Hepatocyte (in vitro differentiated cells): Measurements from ENCODE around the gene XPA. TPM values are rescaled to one million over a fixed set of nuclear protein-coding genes. Genes with fewer than 3 reads are reported as not detected.
A peak's percentile ranks its signal among the peaks of the same experiment; 100 is the strongest.

ENCODE experiments used
- DNase-seq: peaks from one replicate; pipeline ENCODE4 v3.0.0-alpha.2; 2016; ENCODE audit warnings: low spot score
- H2AFZ ChIP-seq: fragments of 200-600 bp; sonication (generic); 2 replicates; pipeline ENCODE4 v1.6.0; 2016; ENCODE audit warnings: antibody characterized with exemption, mild to moderate bottlenecking
- H3K27ac ChIP-seq: fragments of 200-600 bp; sonication (generic); 2 replicates; pipeline ENCODE4 v1.5.1; 2016; ENCODE audit warnings: mild to moderate bottlenecking
- H3K27me3 ChIP-seq: fragments of 200-600 bp; sonication (generic); 2 replicates; pipeline ENCODE4 v1.6.1; 2016
- H3K36me3 ChIP-seq: fragments of 200-600 bp; sonication (generic); replicated peaks from 2 replicates; pipeline ENCODE4 v1.5.1; 2016; ENCODE audit warnings: low read depth; ENCODE audit not compliant: insufficient read depth
- H3K4me1 ChIP-seq: fragments of 200-600 bp; sonication (generic); 2 replicates; pipeline ENCODE4 v1.5.1; 2016; ENCODE audit warnings: mild to moderate bottlenecking, moderate library complexity; ENCODE audit not compliant: insufficient read depth
- H3K4me2 ChIP-seq: fragments of 200-600 bp; sonication (generic); 2 replicates; pipeline ENCODE4 v1.6.0; 2016
- H3K4me3 ChIP-seq: fragments of 200-600 bp; sonication (generic); 2 replicates; pipeline ENCODE4 v1.5.1; 2016; ENCODE audit warnings: mild to moderate bottlenecking
- H3K79me2 ChIP-seq: fragments of 200-600 bp; sonication (generic); 2 replicates; pipeline ENCODE4 v1.6.0; 2017; ENCODE audit warnings: mild to moderate bottlenecking
- H3K9me2 ChIP-seq: fragments of 200-600 bp; sonication (generic); replicated peaks from 2 replicates; pipeline ENCODE4 v1.6.0; 2017; ENCODE audit warnings: mild to moderate bottlenecking; ENCODE audit not compliant: insufficient read depth
- H3K9me3 ChIP-seq: fragments of 200-600 bp; sonication (generic); 2 replicates; pipeline ENCODE4 v1.5.1; 2016; ENCODE audit warnings: low read depth, mild to moderate bottlenecking
- H4K20me1 ChIP-seq: fragments of 200-600 bp; sonication (generic); 2 replicates; pipeline ENCODE4 v1.6.0; 2016; ENCODE audit warnings: mild to moderate bottlenecking; ENCODE audit not compliant: insufficient read depth, poor library complexity, severe bottlenecking
- EZH2 ChIP-seq: fragments of 200-600 bp; sonication (generic); IDR thresholded peaks from 2 replicates; pipeline ENCODE4 v1.6.1; 2016; ENCODE audit warnings: antibody characterized with exemption, mild to moderate bottlenecking, borderline replicate concordance
- EZH2phosphoT487 ChIP-seq: fragments of 200-600 bp; sonication (generic); IDR thresholded peaks from one replicate; pipeline ENCODE4 v1.6.1; 2018; ENCODE audit warnings: antibody characterized with exemption, mild to moderate bottlenecking, low read depth, moderate library complexity; ENCODE audit not compliant: unreplicated experiment, severe bottlenecking
- WGBS: methylation state at CpG from one replicate; pipeline ENCODE4 v1.1.6; 2016; ENCODE audit warnings: low lambda C conversion rate; ENCODE audit errors: missing lambda C conversion rate; 5-methylcytosine and 5-hydroxymethylcytosine counted together
- polyA plus RNA-seq: library from polyadenylated mRNA; unstranded; fragments of >200 nt; fragmentation: Nextera tagmentation; extraction: Ambion mirVana; gene quantifications from 2 replicates; pipeline ENCODE4 v1.2.1, GENCODE V29; 2016
- total RNA-seq: library from RNA; depleted of rRNA; stranded (reverse); fragments of >200 nt; gene quantifications from 2 replicates; pipeline ENCODE4 v1.2.3, GENCODE V29; 2014
- TF ChIP-seq, protein P1 (sequence below): fragments of 200-600 bp; sonication (generic); IDR thresholded peaks from 2 replicates; pipeline ENCODE4 v1.5.1; 2016; ENCODE audit warnings: antibody characterized with exemption, mild to moderate bottlenecking; ENCODE audit not compliant: poor library complexity

XPA gene
- total and polyA plus RNA-seq, 2 experiments from 2014 or later = 12.6 to 18.5 TPM

DNA sequence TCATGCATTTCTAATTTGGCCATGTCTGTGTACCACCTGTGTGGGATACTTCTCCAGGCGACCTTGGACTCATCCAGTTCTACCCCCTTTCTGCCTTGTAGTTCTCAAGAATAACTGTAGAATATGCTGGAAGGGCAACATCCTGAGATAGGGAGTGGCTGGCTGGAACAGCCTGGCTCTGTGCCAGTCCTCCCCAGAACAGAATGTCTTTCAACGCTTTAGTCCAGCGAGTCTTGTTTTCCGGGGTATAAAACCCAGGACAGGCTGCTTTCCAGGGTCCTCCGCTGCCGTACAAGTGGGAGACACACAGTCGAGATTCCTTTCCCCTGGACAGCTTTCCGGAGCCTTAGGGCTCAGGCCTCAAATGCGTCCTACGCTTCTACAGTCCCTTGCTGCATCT is 45.4 kb upstream of the XPA start:
- H3K4me3 ChIP-seq = no peak overlapping the region
- no peaks in the 10 kb centered on the region for H3K9me2 ChIP-seq
- H3K9me3 ChIP-seq = no peaks in the 10 kb centered on the region
- H3K27me3 ChIP-seq = no peaks in the 10 kb centered on the region
- H3K4me2 ChIP-seq = no peak overlapping the region
- H4K20me1 ChIP-seq = no peaks in the 10 kb centered on the region
- no peaks in the 10 kb centered on the region for H3K36me3 ChIP-seq
- WGBS = 93% methylated on average over 10 of the region's 10 CpGs
- peaks cover 10% of the 10 kb centered on the region for H3K4me1 ChIP-seq
- H3K27ac ChIP-seq = no peak overlapping the region
- DNase-seq = no peak
- no peak overlapping the region for H2AFZ ChIP-seq
- TF ChIP-seq, protein P1, sequence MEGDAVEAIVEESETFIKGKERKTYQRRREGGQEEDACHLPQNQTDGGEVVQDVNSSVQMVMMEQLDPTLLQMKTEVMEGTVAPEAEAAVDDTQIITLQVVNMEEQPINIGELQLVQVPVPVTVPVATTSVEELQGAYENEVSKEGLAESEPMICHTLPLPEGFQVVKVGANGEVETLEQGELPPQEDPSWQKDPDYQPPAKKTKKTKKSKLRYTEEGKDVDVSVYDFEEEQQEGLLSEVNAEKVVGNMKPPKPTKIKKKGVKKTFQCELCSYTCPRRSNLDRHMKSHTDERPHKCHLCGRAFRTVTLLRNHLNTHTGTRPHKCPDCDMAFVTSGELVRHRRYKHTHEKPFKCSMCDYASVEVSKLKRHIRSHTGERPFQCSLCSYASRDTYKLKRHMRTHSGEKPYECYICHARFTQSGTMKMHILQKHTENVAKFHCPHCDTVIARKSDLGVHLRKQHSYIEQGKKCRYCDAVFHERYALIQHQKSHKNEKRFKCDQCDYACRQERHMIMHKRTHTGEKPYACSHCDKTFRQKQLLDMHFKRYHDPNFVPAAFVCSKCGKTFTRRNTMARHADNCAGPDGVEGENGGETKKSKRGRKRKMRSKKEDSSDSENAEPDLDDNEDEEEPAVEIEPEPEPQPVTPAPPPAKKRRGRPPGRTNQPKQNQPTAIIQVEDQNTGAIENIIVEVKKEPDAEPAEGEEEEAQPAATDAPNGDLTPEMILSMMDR = no peak
- TF ChIP-seq EZH2 = no peak
- TF ChIP-seq EZH2phosphoT487 = no peak
- H3K79me2 ChIP-seq = no peaks in the 10 kb centered on the region

DNA sequence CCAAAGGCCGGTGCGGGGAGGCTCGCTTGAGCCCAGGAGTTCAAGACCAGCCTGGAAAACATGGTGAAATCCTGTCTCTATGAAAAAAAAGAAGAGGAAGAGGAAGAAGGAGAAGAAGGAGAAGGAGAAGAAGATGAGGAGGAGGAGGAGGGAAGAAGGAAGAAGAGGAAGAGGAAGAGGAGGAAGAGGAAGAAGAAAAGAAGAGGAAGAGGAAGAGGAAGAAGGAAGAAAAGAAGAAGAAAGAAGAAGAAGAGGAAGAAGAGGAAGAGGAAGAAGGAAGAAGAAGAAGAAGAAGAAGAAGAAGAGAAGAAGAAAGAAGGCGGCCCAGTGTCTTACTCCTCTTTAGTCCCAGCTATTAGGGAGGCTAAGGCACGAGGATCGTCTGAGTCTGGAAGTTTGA is 44.8 kb upstream of the XPA start:
- H3K27ac ChIP-seq = peak overlapping the region; percentile 51
- H3K4me1 ChIP-seq = peaks cover 10% of the 10 kb centered on the region
- WGBS = 95% methylated on average over 6 of the region's 6 CpGs
- H3K4me2 ChIP-seq = peak overlapping the region; percentile 83
- H3K4me3 ChIP-seq = no peak overlapping the region
- H4K20me1 ChIP-seq = no peaks in the 10 kb centered on the region
- no peak for DNase-seq
- H3K9me2 ChIP-seq = no peaks in the 10 kb centered on the region
- TF ChIP-seq, protein P1 = no peak
- no peak for TF ChIP-seq EZH2phosphoT487
- TF ChIP-seq EZH2 = no peak
- no peaks in the 10 kb centered on the region for H3K36me3 ChIP-seq
- no peaks in the 10 kb centered on the region for H3K27me3 ChIP-seq
- no peaks in the 10 kb centered on the region for H3K79me2 ChIP-seq
- H3K9me3 ChIP-seq = no peaks in the 10 kb centered on the region
- peak overlapping the region; percentile 85 for H2AFZ ChIP-seq

DNA sequence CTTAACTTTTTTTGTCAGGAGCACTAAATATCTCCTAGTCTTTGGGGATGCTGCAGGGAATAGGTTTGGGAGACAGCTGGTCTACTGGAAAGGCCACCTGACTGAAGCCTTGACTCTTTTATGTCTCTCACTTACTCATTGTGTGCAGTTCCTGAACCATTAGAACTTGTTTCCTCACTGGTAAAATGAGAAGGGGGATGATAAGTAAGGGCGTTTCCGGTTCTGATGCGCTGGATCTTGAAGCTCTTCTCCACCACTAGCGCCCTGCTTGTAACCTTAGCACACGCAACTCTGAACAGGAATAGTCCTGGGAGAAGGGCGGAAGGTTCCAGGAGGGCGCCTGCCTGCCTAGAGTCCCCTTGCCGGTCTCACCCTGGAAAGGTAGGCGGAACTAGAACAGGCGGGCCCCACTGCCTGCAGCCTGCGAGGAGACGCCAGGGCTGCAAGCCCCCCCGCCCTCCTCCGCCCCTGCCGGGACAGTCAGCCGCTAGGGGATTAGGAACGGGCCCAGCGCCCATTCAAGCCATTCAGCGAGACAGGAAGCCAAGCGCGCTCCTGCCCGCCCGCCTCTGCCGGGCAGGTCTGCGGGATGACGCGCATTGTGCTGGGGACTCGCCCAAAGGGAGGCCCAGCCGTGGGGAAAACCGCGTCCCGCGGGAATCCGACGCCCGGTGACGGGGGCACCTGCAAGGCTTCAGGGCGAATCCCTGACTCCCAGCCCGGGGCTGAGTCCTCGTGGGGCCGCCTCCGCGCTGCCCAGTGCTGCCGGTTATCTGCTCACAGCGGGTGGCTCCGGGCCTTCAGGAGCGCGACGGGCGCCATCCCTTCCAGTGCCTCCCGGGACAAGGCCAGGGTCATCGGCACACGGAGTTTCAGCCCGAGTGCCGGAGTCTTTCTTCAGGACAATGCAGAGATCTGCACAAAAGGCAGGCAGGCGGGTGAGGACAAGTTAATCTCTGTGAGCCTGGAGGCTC is 44.0 kb upstream of the XPA start:
- H2AFZ ChIP-seq = peak overlapping the region; percentile 85
- H3K79me2 ChIP-seq = no peaks in the 10 kb centered on the region
- peak overlapping the region; percentile 51 for H3K27ac ChIP-seq
- peaks cover 10% of the 10 kb centered on the region for H3K4me1 ChIP-seq
- WGBS = 12% methylated on average over 53 of the region's 56 CpGs
- no peaks in the 10 kb centered on the region for H3K9me3 ChIP-seq
- no peaks in the 10 kb centered on the region for H3K36me3 ChIP-seq
- H3K9me2 ChIP-seq = no peaks in the 10 kb centered on the region
- TF ChIP-seq EZH2 (no peak), EZH2phosphoT487 (no peak)
- TF ChIP-seq, protein P1 = no peak
- H3K4me3 ChIP-seq = peak overlapping the region; percentile 20
- no peaks in the 10 kb centered on the region for H4K20me1 ChIP-seq
- H3K27me3 ChIP-seq = no peaks in the 10 kb centered on the region
- peak; percentile 85 for DNase-seq
- H3K4me2 ChIP-seq = peak overlapping the region; percentile 83
